AG08395 (cell line): ENCODE measurements around the gene POMGNT1.

Source experiments
- DNase-seq: peaks from one replicate; pipeline ENCODE4 v3.0.0; 2012; ENCODE audit warnings: mixed read lengths, low spot score

POMGNT1 gene

GRCh38 chr1:46157916-46158311, 40.3 kb downstream of the POMGNT1 start:
- DNase-seq, result no peak

GRCh38 chr1:46153732-46154131, 44.5 kb downstream of the POMGNT1 start:
- DNase-seq, result no peak

DNA sequence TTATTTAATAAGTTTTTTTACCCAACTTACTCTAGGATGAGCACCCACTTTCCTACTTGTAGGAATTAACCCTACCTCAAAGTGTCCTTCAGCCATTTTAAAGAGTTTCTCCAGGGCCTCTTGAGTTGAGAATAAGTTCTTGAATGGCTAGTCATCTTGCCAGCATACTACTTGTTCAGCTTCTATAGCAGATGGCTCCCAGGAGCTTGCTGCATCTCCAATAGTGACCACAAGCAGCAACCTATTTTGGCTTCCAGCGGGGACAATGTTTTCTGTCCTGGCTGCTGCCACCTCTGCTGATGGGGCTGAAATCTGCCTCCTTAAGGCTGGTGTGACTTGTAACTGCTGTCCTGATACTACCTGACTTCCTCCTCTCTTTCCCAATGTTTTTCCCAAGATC, 45.0 kb downstream of the POMGNT1 start:
- DNase-seq, result no peak

DNA sequence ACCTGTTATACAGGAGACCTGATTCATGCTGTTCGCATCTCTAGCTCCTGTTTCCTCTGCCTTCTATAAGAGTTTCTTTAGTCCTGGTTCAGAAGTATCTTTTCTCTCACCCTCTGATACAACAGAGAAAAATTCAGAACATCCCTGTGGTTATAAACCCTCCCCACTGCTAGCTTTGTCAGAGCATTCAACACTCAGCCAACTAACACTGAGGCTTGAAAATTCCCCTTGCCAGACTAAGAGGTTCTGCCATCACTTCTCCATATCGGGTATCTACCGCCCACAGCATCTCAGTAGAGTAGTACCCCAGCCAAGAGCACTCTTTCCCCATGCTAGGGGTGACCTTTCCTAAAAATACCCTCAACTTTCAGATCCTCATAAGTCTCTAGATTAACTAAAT, 46.2 kb downstream of the POMGNT1 start:
- DNase-seq, result peak; percentile 79

GRCh38 chr1:46150085-46150484, 48.1 kb downstream of the POMGNT1 start:
- DNase-seq, result no peak

DNA sequence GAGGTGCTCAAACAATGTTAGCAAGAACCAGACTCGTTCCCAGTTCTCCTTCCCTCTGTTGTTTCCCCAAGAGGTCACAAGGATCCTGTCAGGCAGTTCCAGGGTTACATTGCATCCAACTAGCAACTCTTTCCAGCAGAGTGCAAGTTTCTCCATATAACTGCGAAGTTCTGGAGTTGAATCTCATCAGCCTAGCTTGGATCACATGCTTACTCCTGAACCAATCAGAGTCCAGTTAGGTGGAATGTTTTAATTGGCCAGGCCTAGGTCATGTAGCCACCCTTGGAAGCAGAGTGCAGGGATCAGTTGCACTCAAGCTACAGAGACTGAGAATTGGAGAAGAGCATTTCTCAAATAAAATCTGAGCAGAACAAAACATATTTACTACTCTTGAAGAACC, 49.9 kb downstream of the POMGNT1 start:
- no peak for DNase-seq
